HK-2 (cell line): Measurements from ENCODE around the gene IPO8.
A peak's percentile ranks its signal among the peaks of the same experiment; 100 is the strongest.

Experiments
- DNase-seq: peaks from one replicate; pipeline ENCODE4 v3.0.0-alpha.2; 2018; ENCODE audit not compliant: unreplicated experiment

The IPO8 gene

DNA sequence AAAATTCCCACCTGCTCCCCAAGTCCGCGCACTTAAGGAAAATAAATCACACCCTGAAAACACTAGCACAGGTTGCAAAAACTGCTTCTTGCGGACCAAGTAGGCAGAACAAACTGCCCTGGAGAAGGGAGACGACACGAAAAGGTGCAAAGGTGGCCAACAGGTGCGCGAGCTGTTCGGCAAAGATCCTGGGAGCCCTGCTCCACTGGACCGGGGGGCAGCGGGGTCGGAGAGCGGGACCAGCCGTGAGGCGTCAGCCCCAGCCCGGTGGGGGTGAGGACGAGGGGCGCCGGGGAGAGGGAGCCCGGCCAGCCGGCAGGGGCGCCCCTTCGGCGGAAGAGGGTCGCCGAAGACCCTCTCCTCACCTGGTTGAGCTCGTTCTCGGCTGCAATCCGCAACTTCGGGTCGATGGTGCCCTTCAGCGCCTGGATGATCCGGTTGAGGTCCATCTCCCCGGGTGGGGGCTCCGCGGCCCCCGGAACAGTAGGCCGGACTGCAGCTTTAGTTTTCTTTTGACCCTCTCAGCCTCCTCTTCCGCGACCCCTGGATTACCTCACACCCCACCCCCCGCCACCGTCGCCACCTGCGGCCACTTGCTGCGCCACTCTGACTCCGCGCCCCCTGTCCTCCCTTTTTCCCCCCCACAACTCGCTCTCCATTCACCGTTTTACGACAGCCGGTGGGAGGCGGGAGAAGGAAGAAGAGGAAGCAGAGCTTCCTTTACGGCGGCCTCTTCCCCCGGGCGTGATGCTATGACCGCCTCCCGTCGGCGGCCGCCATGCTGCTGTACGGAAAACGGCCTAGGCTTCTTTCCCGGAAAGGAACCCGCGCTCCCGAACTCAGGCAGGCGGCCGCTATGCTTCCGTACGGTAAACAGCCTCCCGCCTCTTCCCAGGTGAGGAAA, at the start of gene IPO8:
Gene IPO8 (minus strand): TSS at position 671 of the 904 bp plus-strand sequence. CDS start 222 bp downstream, at position 449.
- peak; percentile 92 for DNase-seq

DNA sequence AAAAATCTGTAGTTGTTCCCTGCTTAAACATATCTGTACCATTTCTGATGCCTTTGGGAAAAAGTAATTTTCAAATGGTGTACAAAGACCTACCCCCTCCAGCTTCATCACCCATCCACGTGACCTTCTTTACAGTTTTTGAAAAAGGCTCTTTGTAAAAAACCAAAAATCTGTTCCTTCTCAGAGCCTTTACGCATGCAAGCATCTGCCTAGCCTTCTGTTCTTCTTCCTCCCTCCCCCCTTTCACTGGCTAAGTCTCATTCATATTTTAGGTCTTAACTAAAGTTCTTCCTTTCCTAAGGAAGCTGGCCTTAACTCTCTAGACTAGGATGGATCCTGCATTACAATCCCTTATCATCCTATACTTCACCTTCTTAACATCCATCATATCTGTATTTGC, 48.7 kb upstream of the IPO8 start:
- DNase-seq = no peak

DNA sequence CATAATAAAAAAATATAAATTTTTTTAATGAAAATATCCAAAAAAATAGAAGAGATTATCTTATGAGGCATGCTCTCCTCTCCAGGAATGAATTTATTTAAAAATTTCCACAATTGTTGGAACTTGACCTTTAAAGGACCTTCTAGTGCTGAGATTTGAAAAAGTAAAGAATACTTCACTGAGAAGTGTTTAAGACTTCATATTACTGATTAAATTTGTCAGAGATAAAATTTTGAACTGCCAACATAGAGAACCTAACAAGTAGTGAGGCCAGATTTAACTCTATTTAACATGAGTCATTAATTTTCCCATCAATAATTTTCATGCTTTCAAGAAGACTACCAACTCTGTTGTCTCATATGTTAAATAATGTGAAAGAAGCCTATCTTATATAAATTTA, 44.6 kb upstream of the IPO8 start:
- DNase-seq = no peak

DNA sequence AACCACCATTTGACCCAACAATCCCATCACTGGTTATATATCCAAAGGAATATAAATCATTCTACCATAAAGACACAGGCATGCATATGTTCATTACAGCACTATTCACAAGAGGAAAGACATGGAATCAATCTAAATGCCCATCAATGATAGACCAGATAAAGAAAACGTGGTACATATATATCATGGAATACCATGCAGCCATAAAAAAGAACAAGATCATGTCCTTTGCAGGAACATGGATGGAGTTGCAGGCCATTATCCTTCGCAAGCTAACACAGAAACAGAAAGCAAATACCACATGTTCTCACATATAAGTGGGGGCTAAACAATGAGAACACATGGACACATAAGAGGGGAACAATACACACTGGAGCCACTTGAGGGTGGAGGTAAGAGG, 43.4 kb upstream of the IPO8 start:
- DNase-seq = no peak

DNA sequence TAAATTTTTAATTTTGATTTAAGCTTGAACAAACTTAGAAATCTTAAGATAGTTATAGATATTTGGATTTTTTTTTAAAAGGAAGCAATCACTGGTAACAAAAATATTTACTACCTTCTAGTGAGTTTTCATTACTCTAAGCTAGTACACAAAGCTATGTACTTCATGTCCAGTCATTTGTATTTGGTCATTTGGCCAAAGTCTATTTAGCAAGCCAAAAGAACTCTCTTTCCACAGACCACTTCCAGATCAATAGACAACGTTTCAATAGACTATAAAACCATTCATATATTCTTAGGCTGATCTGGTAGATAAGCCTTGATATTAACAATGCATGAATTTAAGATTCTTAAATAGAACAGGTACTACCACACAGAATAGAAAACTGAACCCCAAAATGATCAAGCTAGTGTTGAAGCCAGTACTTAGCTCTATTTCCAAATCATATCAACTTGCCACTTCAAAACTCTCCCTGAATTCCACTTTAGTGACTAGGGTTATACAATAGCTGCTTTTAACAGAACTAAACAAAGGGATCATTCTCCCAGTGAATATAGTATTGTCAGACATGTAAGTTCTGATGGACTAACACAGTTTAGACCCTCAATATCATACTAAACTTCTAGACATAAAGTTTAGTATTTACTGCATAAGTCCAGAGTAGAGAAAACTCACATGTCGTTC, 37.4 kb upstream of the IPO8 start:
- DNase-seq = no peak

DNA sequence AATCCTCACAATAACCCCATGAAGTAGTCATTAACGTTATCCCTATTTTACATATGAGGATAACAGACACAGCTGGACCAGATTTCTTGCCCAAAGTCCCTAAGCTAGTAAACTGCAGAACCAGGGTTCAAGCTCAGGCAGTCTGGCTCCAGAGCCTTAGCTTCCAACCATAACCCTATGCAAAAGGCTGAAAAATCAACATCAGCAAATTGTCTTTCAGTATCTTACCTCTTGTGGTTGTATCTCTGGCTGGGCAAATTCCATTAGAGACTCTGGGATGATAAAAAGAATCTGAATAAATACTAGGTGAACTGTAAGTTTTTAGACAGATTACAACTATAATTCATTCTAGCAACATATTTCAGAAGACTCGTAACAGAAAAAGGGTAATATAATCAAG, 34.3 kb upstream of the IPO8 start:
- no peak for DNase-seq

DNA sequence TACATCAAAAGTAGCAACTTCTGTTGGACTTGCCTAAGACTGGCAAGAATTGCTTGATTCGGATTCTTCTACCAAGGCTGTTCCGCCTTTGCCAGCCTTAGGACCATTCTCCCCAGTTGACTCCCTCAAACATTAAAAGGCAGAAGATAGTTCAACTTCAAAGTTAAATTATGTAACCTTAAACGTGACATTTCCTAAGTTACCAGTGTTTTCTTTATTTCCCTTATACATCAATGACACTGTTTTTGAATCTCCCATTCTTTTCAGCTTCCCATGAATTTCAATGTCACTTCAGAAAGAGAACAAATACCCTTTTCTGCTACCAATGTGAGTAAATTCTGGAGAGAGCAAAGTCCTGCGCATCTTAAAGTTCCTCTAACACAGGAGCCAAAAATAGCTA, 33.9 kb upstream of the IPO8 start:
- DNase-seq = no peak

DNA sequence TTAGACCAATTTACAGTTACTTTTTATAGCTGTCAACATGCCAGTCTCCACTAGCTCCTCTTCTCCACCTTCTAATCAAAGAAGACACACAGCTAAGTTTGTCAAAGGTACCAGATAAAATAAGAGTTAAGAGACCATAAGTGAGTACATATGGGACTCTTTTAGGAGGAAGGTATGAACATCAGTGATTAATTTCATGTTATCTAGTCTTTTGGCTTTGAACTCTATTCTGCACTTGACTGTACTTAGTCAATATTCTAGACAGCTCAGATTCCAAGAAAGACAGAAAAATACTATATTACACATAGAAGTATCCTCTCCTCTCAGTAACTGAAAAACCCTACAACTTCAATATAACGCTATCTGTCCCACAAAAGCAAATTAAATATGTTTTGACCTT, 31.0 kb upstream of the IPO8 start:
- DNase-seq = no peak

DNA sequence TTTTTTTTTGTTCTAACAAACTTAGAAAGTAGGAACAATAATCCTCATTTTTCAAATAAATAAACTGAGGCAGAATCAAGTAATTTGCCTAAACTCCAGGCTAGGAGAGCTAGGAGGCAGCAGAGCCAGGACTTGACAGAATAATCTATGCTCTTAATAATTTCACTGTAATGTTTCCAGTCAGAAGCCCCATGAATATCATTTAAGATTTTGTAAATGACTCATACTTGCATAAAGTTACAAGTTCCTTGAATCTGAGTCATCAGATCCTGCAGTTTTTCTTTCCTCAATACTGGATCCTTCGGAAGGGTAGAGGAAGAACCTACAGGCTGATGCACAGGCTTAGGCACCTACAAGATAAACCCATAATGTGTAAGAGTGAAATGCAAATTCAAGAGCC, 30.1 kb upstream of the IPO8 start:
- no peak for DNase-seq

DNA sequence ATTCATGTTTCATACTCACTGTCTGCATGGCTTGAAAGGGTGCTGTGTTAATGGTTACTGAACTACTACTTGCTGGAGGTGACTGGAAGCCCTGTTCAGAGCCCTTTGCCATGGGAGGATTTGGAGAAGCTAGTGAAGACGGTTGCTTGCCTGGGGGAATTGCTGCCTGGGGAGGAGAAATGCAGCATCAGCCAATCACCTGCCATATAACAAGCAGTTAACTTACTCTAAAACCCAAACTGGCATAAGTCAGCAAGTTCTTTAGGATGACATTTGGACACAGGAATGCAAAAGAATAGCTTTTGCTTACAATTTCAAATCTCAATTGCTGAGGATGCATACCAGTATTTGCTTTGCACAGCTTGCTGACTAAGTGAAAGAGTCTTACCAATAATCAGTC, 23.4 kb upstream of the IPO8 start:
- peak; percentile 55 for DNase-seq

DNA sequence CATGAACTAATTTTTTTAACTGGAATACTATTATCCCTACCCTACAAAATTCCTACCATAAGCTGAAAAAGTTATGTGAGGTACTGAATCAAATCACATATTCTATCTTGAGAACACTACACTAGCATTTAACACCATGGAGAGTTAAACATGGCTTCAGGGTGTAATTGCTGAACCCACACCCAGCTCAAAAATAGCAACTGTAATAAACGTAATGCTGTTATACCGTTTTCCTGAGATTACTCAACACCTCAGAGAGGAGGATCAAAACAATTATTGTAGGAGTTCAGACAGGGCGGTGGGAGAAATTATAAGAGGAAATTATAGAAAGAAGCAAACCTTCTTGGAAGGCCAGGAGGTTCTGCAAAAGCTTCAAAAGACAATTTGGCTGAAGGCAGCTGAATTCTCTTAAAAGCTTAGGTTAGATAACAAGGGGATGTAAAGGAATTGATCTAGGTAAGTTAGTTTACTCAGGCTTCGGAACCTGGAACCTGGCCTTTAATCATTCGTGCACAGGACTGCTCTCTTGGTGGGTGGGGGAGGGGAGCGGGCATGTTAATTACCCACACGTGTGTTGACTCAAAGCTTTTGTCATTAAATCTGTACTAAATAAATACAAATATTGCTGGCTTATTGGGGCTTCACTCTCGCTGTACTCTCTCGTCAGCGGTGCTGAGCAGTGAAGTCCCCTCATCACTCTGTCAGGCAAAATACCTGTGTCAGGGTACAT, 12.1 kb upstream of the IPO8 start:
- DNase-seq = no peak

DNA sequence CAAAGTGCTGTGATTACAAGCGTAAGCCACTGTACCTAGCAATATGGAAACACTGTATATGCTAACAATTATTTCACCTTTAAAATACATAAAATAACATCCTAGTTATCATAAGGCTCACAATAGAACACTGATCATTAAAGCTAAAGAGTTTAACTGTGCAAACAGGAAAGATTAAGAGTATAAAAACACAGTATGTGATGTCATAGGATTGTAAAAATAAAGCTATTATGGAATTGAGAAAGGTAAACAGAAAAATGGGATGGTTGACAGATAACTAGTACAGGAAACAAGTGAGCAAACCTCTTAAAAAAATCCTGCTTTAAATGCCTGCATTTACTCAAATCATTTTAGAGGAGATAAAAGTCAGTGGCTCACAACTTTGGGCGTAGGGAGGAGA, 10.8 kb upstream of the IPO8 start:
- no peak for DNase-seq

DNA sequence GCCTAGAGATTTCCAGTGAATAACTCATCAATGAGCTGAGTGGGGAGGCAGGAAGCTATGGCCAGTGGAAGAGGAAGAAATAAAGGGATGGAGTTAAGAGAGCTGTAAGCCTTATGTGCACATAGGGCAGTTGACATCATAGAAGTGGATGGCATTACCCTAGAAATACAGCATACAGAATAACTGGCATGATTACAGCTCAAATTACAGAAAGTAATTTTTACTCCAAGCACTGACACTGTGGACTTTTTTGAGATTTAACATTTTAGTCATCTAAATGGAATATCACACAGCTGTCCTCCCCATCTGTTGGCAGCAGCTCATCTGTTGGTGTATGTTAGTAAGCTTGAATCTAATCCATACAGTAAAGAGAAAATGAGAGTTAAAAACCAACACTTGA, 5.4 kb upstream of the IPO8 start:
- DNase-seq = no peak

DNA sequence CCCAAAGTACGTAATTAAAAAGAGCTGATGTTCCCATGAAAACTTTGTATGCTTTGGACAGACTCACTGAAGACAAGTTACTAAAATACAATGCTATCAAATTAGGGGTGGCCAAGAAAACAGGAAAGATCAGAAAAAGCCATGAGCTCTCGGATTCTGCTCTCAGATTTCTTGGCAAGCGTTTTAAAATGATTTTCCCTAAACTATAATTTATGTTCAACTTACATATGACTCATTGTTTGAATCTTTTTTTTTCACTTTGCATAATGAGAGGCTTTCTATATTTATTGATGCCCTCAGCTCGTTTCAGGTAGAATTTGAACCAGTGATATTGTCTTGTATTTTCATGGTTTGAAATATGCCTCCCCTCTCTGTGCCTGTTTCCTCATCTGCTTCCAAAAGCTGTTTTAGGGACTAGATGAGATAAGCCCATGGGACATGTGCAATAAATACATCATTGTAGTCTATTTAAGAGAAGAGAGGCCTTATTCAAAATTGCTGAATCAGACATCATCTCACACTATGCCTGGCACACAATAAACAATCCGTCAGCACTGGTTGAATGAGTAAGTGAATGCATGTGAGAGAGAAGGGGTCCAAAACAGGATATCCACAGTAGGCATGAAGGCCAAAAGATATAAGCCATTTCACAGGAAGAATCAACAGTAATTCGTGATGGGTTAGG, 4.7 kb upstream of the IPO8 start:
- DNase-seq = no peak

DNA sequence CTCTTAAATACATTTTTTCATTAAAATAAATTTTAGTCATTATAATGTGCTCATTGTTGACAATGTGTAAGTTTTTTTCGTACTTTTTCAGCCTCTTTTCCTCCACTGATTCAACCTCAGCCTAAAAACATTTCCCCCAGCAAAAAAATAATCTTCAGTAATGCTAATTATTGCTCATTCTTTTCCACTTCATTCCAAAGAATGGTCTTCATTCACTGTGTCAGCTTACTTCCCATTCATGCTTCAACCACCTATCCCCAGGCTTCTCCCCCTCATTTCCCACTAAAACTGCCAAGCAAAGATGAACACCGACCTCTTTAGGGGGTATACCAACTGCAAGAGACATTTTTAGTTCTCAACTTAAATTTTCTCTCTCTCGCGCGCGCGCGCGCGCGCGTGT, 2.7 kb upstream of the IPO8 start:
- no peak for DNase-seq

DNA sequence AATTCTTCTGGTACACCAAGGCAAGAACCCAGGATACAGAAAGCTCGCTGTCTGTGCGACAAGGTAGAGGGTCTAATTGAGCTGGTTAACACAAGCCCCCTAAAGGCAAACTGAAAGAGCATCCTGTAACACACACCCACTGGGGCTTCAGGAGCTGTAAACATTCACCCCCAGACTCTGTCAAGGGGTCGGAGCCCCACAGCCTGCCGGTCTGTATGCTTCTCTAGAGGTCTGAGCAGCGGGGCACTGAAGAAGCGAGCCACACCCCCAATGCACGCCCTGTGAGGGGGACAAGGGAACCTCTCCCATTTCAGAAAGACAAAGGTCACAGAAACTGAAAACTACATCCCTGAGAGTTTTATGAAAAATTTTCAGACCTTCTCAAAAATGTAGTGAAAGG, 1.3 kb upstream of the IPO8 start:
- DNase-seq = no peak

DNA sequence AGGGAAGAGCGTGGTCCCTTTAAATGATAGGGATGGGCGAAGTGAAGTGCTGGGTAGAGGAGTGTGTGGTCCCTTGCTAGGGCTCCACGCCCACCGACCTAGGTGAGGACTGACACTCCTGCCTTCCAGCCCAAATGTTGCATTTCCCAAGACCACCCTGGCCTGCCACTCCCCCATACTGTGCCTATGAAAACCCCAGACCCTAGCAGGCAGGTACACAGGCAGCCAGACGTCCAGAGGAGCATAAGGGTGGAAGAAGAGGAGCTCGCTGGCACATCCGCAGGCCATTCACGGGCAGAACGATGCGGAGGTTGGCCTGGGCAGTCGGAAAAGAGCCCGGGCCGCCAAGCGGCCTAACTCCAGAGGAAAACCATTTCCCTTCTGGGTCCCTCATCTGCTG, 817 bp upstream of the IPO8 start:
- DNase-seq = no peak

DNA sequence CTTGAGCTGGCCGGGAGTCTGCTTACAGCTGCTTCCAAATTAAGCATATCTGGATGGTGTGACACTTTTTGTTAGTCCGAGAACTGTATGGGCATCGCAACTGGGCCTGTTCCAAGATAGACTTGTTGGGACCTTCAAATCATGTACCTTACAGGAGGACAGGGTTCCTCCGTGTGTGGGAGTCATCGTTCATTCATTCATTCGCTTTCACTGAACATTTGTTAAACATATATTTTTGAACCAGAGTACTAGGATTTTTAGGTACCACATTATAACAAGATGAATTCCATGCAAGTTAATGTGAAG, 387 bp upstream of the IPO8 start:
- no peak for DNase-seq

DNA sequence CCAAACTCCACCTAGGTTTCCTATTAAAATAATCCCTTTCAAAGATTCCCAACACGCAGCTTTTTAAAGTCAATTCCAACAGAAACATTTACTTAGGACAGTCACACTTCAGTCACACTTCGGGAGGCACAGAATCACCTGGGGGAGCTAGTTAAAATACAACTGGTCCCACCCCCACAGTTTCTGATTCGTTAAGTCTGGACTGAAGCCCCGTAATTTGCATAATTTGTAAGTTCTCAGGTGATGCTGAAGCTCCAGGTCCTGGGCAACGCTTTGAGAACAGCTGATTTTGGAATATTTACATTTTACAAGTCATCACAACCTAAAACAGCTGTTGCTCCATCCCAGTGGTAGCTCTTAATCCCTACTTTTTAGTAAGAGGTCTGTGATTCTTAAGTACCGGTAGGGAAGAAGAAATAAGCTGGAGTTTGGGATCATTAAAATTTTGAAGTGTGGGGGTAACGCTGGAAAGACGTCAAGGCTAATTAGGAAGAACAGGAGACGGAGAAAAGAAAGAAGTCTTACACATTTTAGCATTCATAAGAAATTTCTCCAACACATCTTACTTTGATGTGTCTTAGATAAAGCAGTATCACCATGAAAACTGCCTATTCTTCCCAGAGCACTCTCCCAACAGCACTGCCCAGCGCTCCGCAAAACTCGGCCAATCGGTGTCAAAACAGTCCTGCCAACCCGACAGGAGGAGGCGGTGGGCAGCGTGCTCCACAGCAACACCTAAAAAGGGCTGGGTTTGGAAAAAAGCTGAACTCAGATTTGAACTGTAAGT, 1.1 kb downstream of the IPO8 start:
- DNase-seq = peak; percentile 49

DNA sequence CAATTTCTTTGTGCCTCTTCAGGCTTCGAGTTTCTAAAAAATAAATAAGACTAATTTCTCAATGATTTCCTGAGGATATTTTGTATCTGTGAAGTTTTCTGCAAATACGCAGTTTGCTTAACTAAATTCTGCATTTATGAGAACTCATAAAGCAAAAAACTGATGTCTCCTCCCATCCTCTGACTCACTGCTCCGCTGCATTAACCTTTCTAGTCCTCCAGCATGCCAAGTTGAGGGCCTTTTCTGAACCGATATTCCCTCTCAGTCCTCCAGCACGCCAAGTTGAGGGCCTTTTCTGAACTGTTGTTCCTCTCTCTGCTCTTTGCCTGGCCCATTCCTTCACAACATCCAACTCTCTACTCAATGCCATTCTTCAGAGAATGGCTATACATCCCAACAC, 3.2 kb downstream of the IPO8 start:
- DNase-seq = no peak

DNA sequence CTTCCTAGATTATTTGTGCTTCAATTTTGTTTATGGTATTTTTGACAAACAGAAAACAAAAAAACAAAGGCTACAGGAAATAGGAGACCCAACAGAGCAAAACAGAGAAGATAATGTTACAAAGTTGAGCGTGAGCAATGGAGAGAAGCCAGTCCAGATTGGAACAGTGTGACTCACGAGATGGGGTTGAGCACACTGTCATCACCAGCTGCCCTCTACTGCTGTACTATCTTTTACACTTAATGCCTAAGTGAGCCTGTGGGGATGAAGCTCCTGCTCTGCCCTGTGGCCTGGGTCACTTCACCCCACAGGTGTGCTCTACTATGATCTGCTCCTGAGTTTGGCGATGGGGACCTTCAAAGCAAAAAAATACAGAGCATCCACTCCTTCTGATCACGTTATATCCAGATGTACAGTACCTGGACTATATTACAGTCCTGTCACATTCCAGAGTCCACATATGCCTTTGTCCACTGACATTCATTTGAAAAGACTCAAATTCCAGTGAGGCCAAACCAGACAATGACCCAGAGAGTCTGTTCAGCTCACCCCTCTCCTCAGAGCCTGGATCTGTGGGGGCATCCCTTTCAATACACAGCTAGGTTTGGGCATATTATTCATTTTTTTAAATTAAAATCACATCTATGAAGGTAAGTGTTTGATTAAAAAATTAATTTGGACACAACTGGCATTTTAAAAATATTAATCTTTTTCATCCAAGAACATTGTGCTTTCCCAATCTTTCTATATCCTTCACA, 4.4 kb downstream of the IPO8 start:
- peak; percentile 29 for DNase-seq
